Measurements from ENCODE around the gene ARHGAP24.
"Not testable (repeated sequence)": the region's sequence is repeated elsewhere in the genome, so short reads cannot be mapped to it uniquely, and the experiment has no call there.

ARHGAP24 gene

GRCh38 chr4:85826060-85826678 lies 351.2 kb downstream of the ARHGAP24 start:
- peak; percentile 92 for DNase-seq

GRCh38 chr4:85828027-85828890 lies 353.3 kb downstream of the ARHGAP24 start:
- peak; percentile 57 for DNase-seq

- DNase-seq: peak; percentile 54
Observed at GRCh38 chr4:85829276-85830051, 354.5 kb downstream of the ARHGAP24 start.

GRCh38 chr4:85831647-85832046 lies 356.7 kb downstream of the ARHGAP24 start:
- no peak for DNase-seq

- DNase-seq: peak; percentile 91
Observed at GRCh38 chr4:85833302-85833701, 358.4 kb downstream of the ARHGAP24 start.

GRCh38 chr4:85834934-85835333 lies 360.0 kb downstream of the ARHGAP24 start:
- DNase-seq: peak; percentile 47

GRCh38 chr4:85836588-85837438 lies 361.9 kb downstream of the ARHGAP24 start:
- no peak for DNase-seq

GRCh38 chr4:85837439-85837733 lies 362.4 kb downstream of the ARHGAP24 start:
- no peak for DNase-seq

GRCh38 chr4:85839981-85840451 lies 365.1 kb downstream of the ARHGAP24 start:
- DNase-seq: not testable (repeated sequence)

- DNase-seq: peak; percentile 45
Observed at GRCh38 chr4:85842540-85842939, 367.6 kb downstream of the ARHGAP24 start.

- DNase-seq: not testable (repeated sequence)
Observed at GRCh38 chr4:85853740-85854139, 378.8 kb downstream of the ARHGAP24 start.

- DNase-seq: no peak
Observed at GRCh38 chr4:85854546-85854945, 379.6 kb downstream of the ARHGAP24 start.

- DNase-seq: peak; percentile 41
Observed at GRCh38 chr4:85860066-85860740, 385.3 kb downstream of the ARHGAP24 start.

- peak; percentile 45 for DNase-seq
Observed at GRCh38 chr4:85861064-85861765, 386.3 kb downstream of the ARHGAP24 start.

GRCh38 chr4:85862896-85863295 lies 387.9 kb downstream of the ARHGAP24 start:
- no peak for DNase-seq

- peak; percentile 35 for DNase-seq
Observed at GRCh38 chr4:85864259-85865205, 389.6 kb downstream of the ARHGAP24 start.

- no peak for DNase-seq
Observed at GRCh38 chr4:85865256-85865655, 390.3 kb downstream of the ARHGAP24 start.

- peak; percentile 42 for DNase-seq
Observed at GRCh38 chr4:85866508-85866907, 391.6 kb downstream of the ARHGAP24 start.

GRCh38 chr4:85867271-85867670 lies 392.3 kb downstream of the ARHGAP24 start:
- no peak for DNase-seq

GRCh38 chr4:85869181-85869580 lies 394.2 kb downstream of the ARHGAP24 start:
- no peak for DNase-seq

Data from eye (tissue), 1 donor.